Naive thymus-derived CD8-positive, alpha-beta T cell (primary cell): Measurements from ENCODE around the gene DALRD3. TPM values are rescaled to one million over a fixed set of nuclear protein-coding genes. Genes with fewer than 3 reads are reported as not detected.
A peak's percentile ranks its signal among the peaks of the same experiment; 100 is the strongest.

ENCODE experiments used
- ATAC-seq, 2 donors: fragments of 150-1000 bp; cut with Tn5 transposase in 1 of 2; sonication (Bioruptor Pico), chemical (Tn5 transposase) in 1 of 2; 1 replicate in 1 of 2; 2 replicates in 1 of 2; pipeline ENCODE4 v1.10.0; 2021; ENCODE audit warnings: mild to moderate bottlenecking in 2 of 2, moderate library complexity in 2 of 2
- POLR2A ChIA-PET: fragments of 350-600 bp; sonication (Branson Sonifier 250); formaldehyde crosslinking; loops from one replicate; lab custom pipeline; 2021; ENCODE audit warnings: antibody characterized with exemption; lab: Charles Lee
- DNase-seq, 10 donors: peaks; one replicate each; pipeline versions ENCODE4 v3.0.0 to v3.0.0-alpha.2; 2020 to 2022
- H3K27ac Mint-ChIP-seq, 10 donors: one replicate each; pipeline ENCODE4 v1.8.0; 2020 to 2022; ENCODE audit warnings: mild to moderate bottlenecking in 10 of 10, mixed read lengths in 10 of 10, moderate library complexity in 4 of 10, inconsistent platforms in 1 of 10
- H3K27me3 Mint-ChIP-seq, 5 donors: one replicate each; pipeline ENCODE4 v1.8.0; 2021 to 2022; ENCODE audit warnings: mixed read lengths in 5 of 5
- H3K36me3 Mint-ChIP-seq, 3 donors: one replicate each; pipeline ENCODE4 v1.8.0; 2020 to 2022; ENCODE audit warnings: mixed read lengths in 3 of 3, mild to moderate bottlenecking in 2 of 3, inconsistent platforms in 1 of 3
- H3K4me1 Mint-ChIP-seq, 4 donors: one replicate each; pipeline ENCODE4 v1.8.0; 2021 to 2022; ENCODE audit warnings: mixed read lengths in 4 of 4
- H3K4me3 Mint-ChIP-seq, 10 donors: one replicate each; pipeline ENCODE4 v1.8.0; 2020 to 2022; ENCODE audit warnings: mild to moderate bottlenecking in 10 of 10, mixed read lengths in 10 of 10, moderate library complexity in 6 of 10, inconsistent platforms in 1 of 10
- H3K9me3 Mint-ChIP-seq, 9 donors: one replicate each; pipeline ENCODE4 v1.8.0; 2020 to 2022; ENCODE audit warnings: mixed read lengths in 9 of 9, mild to moderate bottlenecking in 3 of 9, inconsistent platforms in 1 of 9, moderate library complexity in 1 of 9
- polyA plus RNA-seq, 3 donors: library from polyadenylated mRNA; unstranded; fragments of 300-500 nt; fragmentation: Illumina TruSeq; gene quantifications; one replicate each; pipeline ENCODE4 v1.2.3, GENCODE V29; 2021
- total RNA-seq, 8 experiments: library from RNA in 2 of 8; stranded (reverse) in 2 of 8; gene quantifications; one replicate each; pipeline ENCODE4 v1.2.3 and lab custom pipeline; 2021 to 2026

DALRD3 gene
- total and polyA plus RNA-seq, 5 experiments from 2014 or later: 20.8 to 24.2 (median 21.9) TPM

- peak within 1 kb of the TSS; percentile 87 to 96 (median 96) for H3K4me3 Mint-ChIP-seq
- peaks cover 19 to 45% (median 38%) of the 10 kb centered on the region in 4 donors for H3K4me1 Mint-ChIP-seq
- DNase-seq: peak; percentile 88 to 95 (median 92)
- peak within 1 kb of the TSS; percentile 93 to 100 (median 99) for H3K27ac Mint-ChIP-seq
- POLR2A ChIA-PET: interaction anchor here (0.6 to 10.8 kb wide), 14 partner anchors 9 to 1036 kb away, joined by 3 to 194 read pairs (median 4); partner anchors contain the start of genes ARIH2, DALRD3, IP6K2 and KLHDC8B
- H3K27me3 Mint-ChIP-seq: no peaks in the 10 kb centered on the region
- H3K36me3 Mint-ChIP-seq: peaks cover 0 to 65% (median 9%) of the 10 kb centered on the region in 3 donors
- no peaks in the 10 kb centered on the region for H3K9me3 Mint-ChIP-seq
- ATAC-seq: peak; percentile 92 to 93
Observed at GRCh38 chr3:49028673-49029562, 10.5 kb upstream of the DALRD3 start, which contains the start of gene IMPDH2. IMPDH2 (minus strand) TSS chr3:49029398; CDS start chr3:49029350, 48 bp downstream.

GRCh38 chr3:49028298-49028672 lies 9.9 kb upstream of the DALRD3 start:
- H3K27ac Mint-ChIP-seq: peak overlapping the region; percentile 93 to 100 (median 99)
- POLR2A ChIA-PET: interaction anchor here (0.6 to 10.8 kb wide), 7 partner anchors 10 to 311 kb away, joined by 3 to 194 read pairs (median 4); partner anchors contain the start of genes DALRD3, IP6K2, P4HTM and WDR6
- peaks cover 0 to 66% (median 9%) of the 10 kb centered on the region in 3 donors for H3K36me3 Mint-ChIP-seq
- peak overlapping the region; percentile 87 to 96 (median 96) for H3K4me3 Mint-ChIP-seq
- H3K4me1 Mint-ChIP-seq: peaks cover 19 to 51% (median 43%) of the 10 kb centered on the region in 4 donors
- ATAC-seq (no peak), DNase-seq (no peak)
- H3K9me3 Mint-ChIP-seq: no peaks in the 10 kb centered on the region
- no peaks in the 10 kb centered on the region for H3K27me3 Mint-ChIP-seq

GRCh38 chr3:49027634-49028033 lies 9.3 kb upstream of the DALRD3 start:
- DNase-seq: no peak
- Mint-ChIP-seq H3K9me3 (no peaks in the 10 kb centered on the region), H3K36me3 (peaks cover 0 to 62% (median 9%) of the 10 kb centered on the region in 3 donors), H3K27ac (peak overlapping the region; percentile 11 to 99 (median 73)), H3K4me1 (peaks cover 21 to 58% (median 49%) of the 10 kb centered on the region in 4 donors), H3K4me3 (peak overlapping the region in 4 of 10 donors; percentile 28 to 95 (median 76)), H3K27me3 (no peaks in the 10 kb centered on the region)
- POLR2A ChIA-PET: interaction anchor here (0.6 to 10.8 kb wide), 4 partner anchors 9 to 58 kb away, joined by 4 to 194 read pairs (median 60); partner anchors contain the start of genes DALRD3, P4HTM and WDR6
- no peak for ATAC-seq

GRCh38 chr3:49026536-49026935 lies 8.2 kb upstream of the DALRD3 start:
- H3K27ac Mint-ChIP-seq: peak overlapping the region in 7 of 10 donors; percentile 27 to 99 (median 56)
- peak overlapping the region in 3 of 10 donors; percentile 29 to 37 (median 31) for H3K4me3 Mint-ChIP-seq
- peaks cover 23 to 62% (median 51%) of the 10 kb centered on the region in 4 donors for H3K4me1 Mint-ChIP-seq
- no peak for ATAC-seq
- POLR2A ChIA-PET: interaction anchor here (2.4 to 10.8 kb wide), 3 partner anchors 12 to 38 kb away, joined by 9 to 194 read pairs (median 67); partner anchors contain the start of genes P4HTM and WDR6
- peak in 1 of 10 donors; percentile 59 for DNase-seq
- H3K36me3 Mint-ChIP-seq: peaks cover 0 to 52% (median 3%) of the 10 kb centered on the region in 3 donors
- no peaks in the 10 kb centered on the region for H3K27me3 Mint-ChIP-seq
- no peaks in the 10 kb centered on the region for H3K9me3 Mint-ChIP-seq

- POLR2A ChIA-PET: interaction anchor here (2.4 to 10.8 kb wide), 3 partner anchors 11 to 37 kb away, joined by 9 to 194 read pairs (median 67); partner anchors contain the start of genes P4HTM and WDR6
- H3K36me3 Mint-ChIP-seq: peaks cover 0 to 46% (median 1%) of the 10 kb centered on the region in 3 donors
- DNase-seq (peak in 1 of 10 donors; percentile 36), ATAC-seq (no peak)
- peak overlapping the region; percentile 6 to 75 (median 42) for H3K27ac Mint-ChIP-seq
- no peaks in the 10 kb centered on the region for H3K9me3 Mint-ChIP-seq
- H3K4me3 Mint-ChIP-seq: peak overlapping the region in 4 of 10 donors; percentile 28 to 51 (median 34)
- peaks cover 25 to 68% (median 54%) of the 10 kb centered on the region in 4 donors for H3K4me1 Mint-ChIP-seq
- peaks cover 0 to 1% (median 0%) of the 10 kb centered on the region in 5 donors for H3K27me3 Mint-ChIP-seq
Observed at GRCh38 chr3:49025793-49026520, 7.6 kb upstream of the DALRD3 start.

GRCh38 chr3:49025005-49025792 lies 6.8 kb upstream of the DALRD3 start:
- peaks cover 0 to 38% (median 1%) of the 10 kb centered on the region in 3 donors for H3K36me3 Mint-ChIP-seq
- peaks cover 0 to 1% (median 0%) of the 10 kb centered on the region in 5 donors for H3K27me3 Mint-ChIP-seq
- DNase-seq (peak in 1 of 10 donors; percentile 60), ATAC-seq (no peak)
- no peaks in the 10 kb centered on the region for H3K9me3 Mint-ChIP-seq
- peak overlapping the region in 2 of 10 donors; percentile 28 to 51 for H3K4me3 Mint-ChIP-seq
- peaks cover 25 to 73% (median 57%) of the 10 kb centered on the region in 4 donors for H3K4me1 Mint-ChIP-seq
- H3K27ac Mint-ChIP-seq: peak overlapping the region in 7 of 10 donors; percentile 29 to 75 (median 38)
- POLR2A ChIA-PET: interaction anchor here (0.6 to 10.8 kb wide), 6 partner anchors 10 to 253 kb away, joined by 4 to 278 read pairs (median 40); partner anchors contain the start of genes P4HTM and WDR6

- Mint-ChIP-seq H3K27me3 (peaks cover 0 to 1% (median 0%) of the 10 kb centered on the region in 5 donors), H3K36me3 (peaks cover 0 to 37% (median 1%) of the 10 kb centered on the region in 3 donors), H3K9me3 (no peaks in the 10 kb centered on the region), H3K4me1 (peaks cover 24 to 74% (median 61%) of the 10 kb centered on the region in 4 donors), H3K4me3 (peak overlapping the region in 4 of 10 donors; percentile 33 to 99 (median 92)), H3K27ac (peak overlapping the region in 2 of 10 donors; percentile 33 to 47)
- DNase-seq (peak in 1 of 10 donors; percentile 41), ATAC-seq (no peak)
- POLR2A ChIA-PET: interaction anchor here (0.5 to 10.8 kb wide), 7 partner anchors 9 to 253 kb away, joined by 3 to 278 read pairs (median 6); partner anchors contain the start of genes P4HTM, QRICH1 and WDR6
Observed at GRCh38 chr3:49024449-49024848, 6.1 kb upstream of the DALRD3 start.

GRCh38 chr3:49023775-49024174 lies 5.4 kb upstream of the DALRD3 start:
- Mint-ChIP-seq H3K4me1 (peaks cover 19 to 67% (median 60%) of the 10 kb centered on the region in 4 donors), H3K27ac (peak overlapping the region in 7 of 10 donors; percentile 55 to 98 (median 73)), H3K9me3 (no peaks in the 10 kb centered on the region), H3K36me3 (peaks cover 0 to 35% (median 1%) of the 10 kb centered on the region in 3 donors), H3K4me3 (peak overlapping the region; percentile 61 to 99 (median 93)), H3K27me3 (peaks cover 0 to 1% (median 0%) of the 10 kb centered on the region in 5 donors)
- POLR2A ChIA-PET: interaction anchor here (0.5 to 10.8 kb wide), 8 partner anchors 10 to 490 kb away, joined by 3 to 278 read pairs (median 6); partner anchors contain the start of genes P4HTM, QRICH1 and WDR6
- ATAC-seq (no peak), DNase-seq (peak in 1 of 10 donors; percentile 8)

- DNase-seq: no peak
- Mint-ChIP-seq H3K27me3 (peaks cover 0 to 1% (median 0%) of the 10 kb centered on the region in 5 donors), H3K36me3 (peaks cover 0 to 32% (median 1%) of the 10 kb centered on the region in 3 donors), H3K27ac (peak overlapping the region; percentile 88 to 99 (median 98)), H3K9me3 (no peaks in the 10 kb centered on the region), H3K4me1 (peaks cover 12 to 61% (median 53%) of the 10 kb centered on the region in 4 donors), H3K4me3 (peak overlapping the region; percentile 90 to 99 (median 94))
- no peak for ATAC-seq
- POLR2A ChIA-PET: interaction anchor here (0.5 to 10.8 kb wide), 18 partner anchors 8 to 793 kb away, joined by 3 to 278 read pairs (median 8); partner anchors contain the start of genes ARIH2, DAG1, KLHDC8B and NICN1
Observed at GRCh38 chr3:49022688-49023171, 4.3 kb upstream of the DALRD3 start.
